ENCODE measurements around the gene RNF130. TPM values are rescaled to one million over a fixed set of nuclear protein-coding genes. Genes with fewer than 3 reads are reported as not detected.

RNF130 gene
- polyA plus RNA-seq, 1 donor from 2014 or later = 48.7 TPM

DNA sequence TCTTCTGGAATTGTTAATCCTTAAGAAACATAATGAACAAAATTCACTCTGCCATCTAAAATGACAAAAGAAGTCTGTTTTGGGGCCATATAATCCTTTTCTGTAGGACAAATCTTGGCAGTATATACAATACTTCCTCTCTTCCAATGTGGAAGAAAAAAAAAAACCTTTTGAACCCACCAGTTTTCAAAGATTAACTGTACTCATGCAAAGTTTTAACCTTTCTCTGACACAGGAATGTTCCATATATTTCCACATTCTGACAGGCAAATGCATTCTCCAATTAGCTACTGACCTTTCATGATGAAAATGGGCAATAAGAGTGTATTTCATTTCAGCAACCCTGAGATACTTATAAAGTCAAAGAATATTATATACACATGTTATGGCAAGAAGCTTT is 65.4 kb downstream of the RNF130 start:
- Histone ChIP-seq H3K4me2 (ENCODE audit: low read length) (no peak overlapping the region), H2AFZ (ENCODE audit: low read depth, low read length) (no peak overlapping the region), H3K9me2 (ENCODE audit: insufficient read depth, low read length) (no peaks in the 10 kb centered on the region), H3K27me3 (ENCODE audit: insufficient read depth, low read depth, low read length) (no peaks in the 10 kb centered on the region), H3F3A (ENCODE audit: insufficient read depth, low read length, poor library complexity, severe bottlenecking) (no peaks in the 10 kb centered on the region), H3K36me3 (ENCODE audit: insufficient read depth, low read length) (peaks cover 10% of the 10 kb centered on the region), H4K20me1 (ENCODE audit: insufficient read depth) (no peaks in the 10 kb centered on the region), H3K4me3 (ENCODE audit: low read length) (no peak overlapping the region), H3K27ac (ENCODE audit: low read length) (no peak overlapping the region), H3K9me3 (ENCODE audit: low read length) (no peaks in the 10 kb centered on the region), H3K79me2 (replicated peaks; ENCODE audit: insufficient read depth, low read length) (peaks cover 49% of the 10 kb centered on the region), H3K9ac (ENCODE audit: low read length) (no peak overlapping the region)
- TF ChIP-seq, protein P1, sequence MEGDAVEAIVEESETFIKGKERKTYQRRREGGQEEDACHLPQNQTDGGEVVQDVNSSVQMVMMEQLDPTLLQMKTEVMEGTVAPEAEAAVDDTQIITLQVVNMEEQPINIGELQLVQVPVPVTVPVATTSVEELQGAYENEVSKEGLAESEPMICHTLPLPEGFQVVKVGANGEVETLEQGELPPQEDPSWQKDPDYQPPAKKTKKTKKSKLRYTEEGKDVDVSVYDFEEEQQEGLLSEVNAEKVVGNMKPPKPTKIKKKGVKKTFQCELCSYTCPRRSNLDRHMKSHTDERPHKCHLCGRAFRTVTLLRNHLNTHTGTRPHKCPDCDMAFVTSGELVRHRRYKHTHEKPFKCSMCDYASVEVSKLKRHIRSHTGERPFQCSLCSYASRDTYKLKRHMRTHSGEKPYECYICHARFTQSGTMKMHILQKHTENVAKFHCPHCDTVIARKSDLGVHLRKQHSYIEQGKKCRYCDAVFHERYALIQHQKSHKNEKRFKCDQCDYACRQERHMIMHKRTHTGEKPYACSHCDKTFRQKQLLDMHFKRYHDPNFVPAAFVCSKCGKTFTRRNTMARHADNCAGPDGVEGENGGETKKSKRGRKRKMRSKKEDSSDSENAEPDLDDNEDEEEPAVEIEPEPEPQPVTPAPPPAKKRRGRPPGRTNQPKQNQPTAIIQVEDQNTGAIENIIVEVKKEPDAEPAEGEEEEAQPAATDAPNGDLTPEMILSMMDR (IDR thresholded peaks at IDR 0.05; ENCODE audit: poor library complexity, severe bottlenecking) = no peak
- no peak for TF ChIP-seq SMC3 (conservative IDR thresholded peaks at IDR 0.05; ENCODE audit: poor library complexity)
- no peak for TF ChIP-seq EZH2 (IDR thresholded peaks at IDR 0.05; ENCODE audit: borderline replicate concordance, insufficient read depth, low read length, poor library complexity, severe bottlenecking)
- TF ChIP-seq RAD21 (conservative IDR thresholded peaks at IDR 0.05) = no peak
- TF ChIP-seq POLR2AphosphoS5 (IDR thresholded peaks at IDR 0.05) = no peak
- no peak for TF ChIP-seq EP300 (conservative IDR thresholded peaks at IDR 0.05; ENCODE audit: poor library complexity, severe bottlenecking)
- no peak for TF ChIP-seq TAF1 (IDR thresholded peaks at IDR 0.05; ENCODE audit: low read depth)
- TF ChIP-seq, protein P2, sequence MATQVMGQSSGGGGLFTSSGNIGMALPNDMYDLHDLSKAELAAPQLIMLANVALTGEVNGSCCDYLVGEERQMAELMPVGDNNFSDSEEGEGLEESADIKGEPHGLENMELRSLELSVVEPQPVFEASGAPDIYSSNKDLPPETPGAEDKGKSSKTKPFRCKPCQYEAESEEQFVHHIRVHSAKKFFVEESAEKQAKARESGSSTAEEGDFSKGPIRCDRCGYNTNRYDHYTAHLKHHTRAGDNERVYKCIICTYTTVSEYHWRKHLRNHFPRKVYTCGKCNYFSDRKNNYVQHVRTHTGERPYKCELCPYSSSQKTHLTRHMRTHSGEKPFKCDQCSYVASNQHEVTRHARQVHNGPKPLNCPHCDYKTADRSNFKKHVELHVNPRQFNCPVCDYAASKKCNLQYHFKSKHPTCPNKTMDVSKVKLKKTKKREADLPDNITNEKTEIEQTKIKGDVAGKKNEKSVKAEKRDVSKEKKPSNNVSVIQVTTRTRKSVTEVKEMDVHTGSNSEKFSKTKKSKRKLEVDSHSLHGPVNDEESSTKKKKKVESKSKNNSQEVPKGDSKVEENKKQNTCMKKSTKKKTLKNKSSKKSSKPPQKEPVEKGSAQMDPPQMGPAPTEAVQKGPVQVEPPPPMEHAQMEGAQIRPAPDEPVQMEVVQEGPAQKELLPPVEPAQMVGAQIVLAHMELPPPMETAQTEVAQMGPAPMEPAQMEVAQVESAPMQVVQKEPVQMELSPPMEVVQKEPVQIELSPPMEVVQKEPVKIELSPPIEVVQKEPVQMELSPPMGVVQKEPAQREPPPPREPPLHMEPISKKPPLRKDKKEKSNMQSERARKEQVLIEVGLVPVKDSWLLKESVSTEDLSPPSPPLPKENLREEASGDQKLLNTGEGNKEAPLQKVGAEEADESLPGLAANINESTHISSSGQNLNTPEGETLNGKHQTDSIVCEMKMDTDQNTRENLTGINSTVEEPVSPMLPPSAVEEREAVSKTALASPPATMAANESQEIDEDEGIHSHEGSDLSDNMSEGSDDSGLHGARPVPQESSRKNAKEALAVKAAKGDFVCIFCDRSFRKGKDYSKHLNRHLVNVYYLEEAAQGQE (IDR thresholded peaks at IDR 0.05; ENCODE audit: borderline replicate concordance) = no peak
- TF ChIP-seq MXI1 (conservative IDR thresholded peaks at IDR 0.05; ENCODE audit: poor library complexity, severe bottlenecking) = no peak

- Histone ChIP-seq H3K4me2 (ENCODE audit: low read length) (no peak overlapping the region), H3K27me3 (ENCODE audit: insufficient read depth, low read depth, low read length) (no peaks in the 10 kb centered on the region), H3K4me3 (ENCODE audit: low read length) (no peak overlapping the region), H3K9me3 (ENCODE audit: low read length) (no peaks in the 10 kb centered on the region), H3K36me3 (ENCODE audit: insufficient read depth, low read length) (peaks cover 11% of the 10 kb centered on the region), H4K20me1 (ENCODE audit: insufficient read depth) (no peaks in the 10 kb centered on the region), H3K9me2 (ENCODE audit: insufficient read depth, low read length) (no peaks in the 10 kb centered on the region), H2AFZ (ENCODE audit: low read depth, low read length) (no peak overlapping the region), H3K27ac (ENCODE audit: low read length) (no peak overlapping the region), H3F3A (ENCODE audit: insufficient read depth, low read length, poor library complexity, severe bottlenecking) (no peaks in the 10 kb centered on the region), H3K79me2 (replicated peaks; ENCODE audit: insufficient read depth, low read length) (peaks cover 33% of the 10 kb centered on the region), H3K9ac (ENCODE audit: low read length) (no peak overlapping the region)
- TF ChIP-seq EZH2 (IDR thresholded peaks at IDR 0.05; ENCODE audit: borderline replicate concordance, insufficient read depth, low read length, poor library complexity, severe bottlenecking) (no peak), MXI1 (conservative IDR thresholded peaks at IDR 0.05; ENCODE audit: poor library complexity, severe bottlenecking) (no peak), SMC3 (conservative IDR thresholded peaks at IDR 0.05; ENCODE audit: poor library complexity) (no peak)
- TF ChIP-seq, protein P2 (IDR thresholded peaks at IDR 0.05; ENCODE audit: borderline replicate concordance) = no peak
- TF ChIP-seq, protein P1 (IDR thresholded peaks at IDR 0.05; ENCODE audit: poor library complexity, severe bottlenecking) = no peak
These were observed 68.4 kb downstream of the RNF130 start for GRCh38 chr5:180003127-180003526.

Data from neural cell (in vitro differentiated cells).